HCT116 (cell line): Measurements from ENCODE around the gene TMEM11. TPM values are rescaled to one million over a fixed set of nuclear protein-coding genes. Genes with fewer than 3 reads are reported as not detected.

ENCODE experiments used
- CBX3 ChIP-seq: IDR thresholded peaks from 2 replicates; pipeline ENCODE4 v1.6.1; 2012; ENCODE audit warnings: low read depth
- CTCF ChIP-seq, 3 experiments: fragments of 200-600 bp in 1 of 3; sonication (generic) in 1 of 3; IDR thresholded peaks in 2 of 3; conservative IDR thresholded peaks in 1 of 3; 2 replicates each; pipeline ENCODE4 v1.5.1; 2012 to 2017; ENCODE audit warnings: low read depth in 2 of 3, low read length in 2 of 3, antibody characterized with exemption in 1 of 3, borderline replicate concordance in 1 of 3, control low read depth in 1 of 3, mild to moderate bottlenecking in 1 of 3, mixed read lengths in 1 of 3, mixed run types in 1 of 3, moderate library complexity in 1 of 3; ENCODE audit not compliant: insufficient read depth in 1 of 3
- EZH2phosphoT487 ChIP-seq: fragments of 200-600 bp; IDR thresholded peaks from 2 replicates; pipeline ENCODE4 v1.6.1; 2018; ENCODE audit warnings: antibody characterized with exemption, borderline replicate concordance
- POLR2AphosphoS5 ChIP-seq: IDR thresholded peaks from 2 replicates; pipeline ENCODE4 v1.6.1; 2011; ENCODE audit warnings: mild to moderate bottlenecking, low read depth, low read length, moderate library complexity
- TCF7L2 ChIP-seq: IDR thresholded peaks from 2 replicates; pipeline ENCODE4 v1.7.0; 2011; ENCODE audit warnings: borderline replicate concordance, inconsistent platforms; ENCODE audit not compliant: insufficient read depth, insufficient read length; ENCODE audit errors: extremely low read depth
- total RNA-seq: library from RNA; stranded (reverse); gene quantifications from one replicate; pipeline ENCODE4 v1.2.1, GENCODE V29; 2021; ENCODE audit not compliant: unreplicated experiment
- TF ChIP-seq, protein P1 (sequence below): IDR thresholded peaks from 2 replicates; pipeline ENCODE4 v1.6.1; 2011; ENCODE audit warnings: mild to moderate bottlenecking, low read length, moderate library complexity; ENCODE audit not compliant: insufficient replicate concordance; ENCODE audit errors: extremely low read depth
- TF ChIP-seq, protein P2 (sequence below): IDR thresholded peaks from 2 replicates; pipeline ENCODE4 v1.6.1; 2012

The TMEM11 gene
- total RNA-seq, 1 experiment from 2014 or later, result 31.0 TPM

DNA sequence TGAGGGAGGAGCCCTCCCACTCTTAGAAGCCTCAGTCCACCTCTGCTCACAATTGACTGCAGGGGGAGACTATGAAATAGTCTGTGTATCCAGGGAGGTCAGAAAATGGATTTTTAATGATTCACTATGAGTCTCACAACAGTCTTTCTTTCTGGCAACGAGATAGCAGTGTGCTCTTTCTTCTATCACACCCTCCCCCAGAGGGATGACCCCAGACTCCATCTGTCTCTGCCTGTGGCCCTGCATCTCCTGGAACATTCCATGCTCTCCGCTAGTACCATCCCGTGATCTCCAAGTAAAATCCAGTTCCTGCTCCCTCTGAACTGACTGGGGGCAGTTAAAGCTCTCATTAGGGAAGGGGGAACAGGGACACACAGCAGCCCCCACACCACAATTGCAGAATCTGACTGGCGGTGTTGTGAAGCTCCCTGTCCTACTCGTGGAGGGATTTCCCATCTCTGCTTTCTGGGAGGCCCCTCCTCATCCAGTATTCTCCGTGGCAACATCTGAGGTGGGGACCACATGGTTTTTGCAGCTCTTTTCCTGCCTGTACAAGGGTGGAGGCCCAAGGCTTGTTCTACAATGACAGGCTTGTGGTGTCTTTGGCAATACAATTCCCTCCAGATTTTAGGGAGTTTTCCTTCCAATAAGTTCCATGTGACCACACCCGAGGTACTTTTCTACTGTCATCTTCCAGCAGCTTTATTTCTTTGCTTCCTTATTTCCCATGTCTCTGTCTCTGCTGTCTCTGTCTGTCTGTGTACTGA, 19.8 kb upstream of the TMEM11 start (continued):
- TF ChIP-seq CBX3, result no peak
- TF ChIP-seq POLR2AphosphoS5, result no peak
- TF ChIP-seq, protein P1, sequence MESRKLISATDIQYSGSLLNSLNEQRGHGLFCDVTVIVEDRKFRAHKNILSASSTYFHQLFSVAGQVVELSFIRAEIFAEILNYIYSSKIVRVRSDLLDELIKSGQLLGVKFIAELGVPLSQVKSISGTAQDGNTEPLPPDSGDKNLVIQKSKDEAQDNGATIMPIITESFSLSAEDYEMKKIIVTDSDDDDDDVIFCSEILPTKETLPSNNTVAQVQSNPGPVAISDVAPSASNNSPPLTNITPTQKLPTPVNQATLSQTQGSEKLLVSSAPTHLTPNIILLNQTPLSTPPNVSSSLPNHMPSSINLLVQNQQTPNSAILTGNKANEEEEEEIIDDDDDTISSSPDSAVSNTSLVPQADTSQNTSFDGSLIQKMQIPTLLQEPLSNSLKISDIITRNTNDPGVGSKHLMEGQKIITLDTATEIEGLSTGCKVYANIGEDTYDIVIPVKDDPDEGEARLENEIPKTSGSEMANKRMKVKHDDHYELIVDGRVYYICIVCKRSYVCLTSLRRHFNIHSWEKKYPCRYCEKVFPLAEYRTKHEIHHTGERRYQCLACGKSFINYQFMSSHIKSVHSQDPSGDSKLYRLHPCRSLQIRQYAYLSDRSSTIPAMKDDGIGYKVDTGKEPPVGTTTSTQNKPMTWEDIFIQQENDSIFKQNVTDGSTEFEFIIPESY, result no peak
- no peak for TF ChIP-seq CTCF (IDR thresholded peaks at IDR 0.05 in 2 of 3, conservative IDR thresholded peaks at IDR 0.05 in 1 of 3; ENCODE audit: borderline replicate concordance in 1 of 3, insufficient read depth in 1 of 3, low read depth in 2 of 3, low read length in 2 of 3)
- TF ChIP-seq, protein P2, sequence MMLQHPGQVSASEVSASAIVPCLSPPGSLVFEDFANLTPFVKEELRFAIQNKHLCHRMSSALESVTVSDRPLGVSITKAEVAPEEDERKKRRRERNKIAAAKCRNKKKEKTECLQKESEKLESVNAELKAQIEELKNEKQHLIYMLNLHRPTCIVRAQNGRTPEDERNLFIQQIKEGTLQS, result no peak
- no peak for TF ChIP-seq TCF7L2
- TF ChIP-seq EZH2phosphoT487, result no peak
- TF ChIP-seq, all 23 proteins: peak for 0
